Measurements from ENCODE around the gene SAMD14. TPM values are rescaled to one million over a fixed set of nuclear protein-coding genes. Genes with fewer than 3 reads are reported as not detected.

Gene SAMD14
- total RNA-seq, 6 experiments from 2014 or later: 0.50 to 3.8 (median 0.77) TPM; not detected in 1

DNA sequence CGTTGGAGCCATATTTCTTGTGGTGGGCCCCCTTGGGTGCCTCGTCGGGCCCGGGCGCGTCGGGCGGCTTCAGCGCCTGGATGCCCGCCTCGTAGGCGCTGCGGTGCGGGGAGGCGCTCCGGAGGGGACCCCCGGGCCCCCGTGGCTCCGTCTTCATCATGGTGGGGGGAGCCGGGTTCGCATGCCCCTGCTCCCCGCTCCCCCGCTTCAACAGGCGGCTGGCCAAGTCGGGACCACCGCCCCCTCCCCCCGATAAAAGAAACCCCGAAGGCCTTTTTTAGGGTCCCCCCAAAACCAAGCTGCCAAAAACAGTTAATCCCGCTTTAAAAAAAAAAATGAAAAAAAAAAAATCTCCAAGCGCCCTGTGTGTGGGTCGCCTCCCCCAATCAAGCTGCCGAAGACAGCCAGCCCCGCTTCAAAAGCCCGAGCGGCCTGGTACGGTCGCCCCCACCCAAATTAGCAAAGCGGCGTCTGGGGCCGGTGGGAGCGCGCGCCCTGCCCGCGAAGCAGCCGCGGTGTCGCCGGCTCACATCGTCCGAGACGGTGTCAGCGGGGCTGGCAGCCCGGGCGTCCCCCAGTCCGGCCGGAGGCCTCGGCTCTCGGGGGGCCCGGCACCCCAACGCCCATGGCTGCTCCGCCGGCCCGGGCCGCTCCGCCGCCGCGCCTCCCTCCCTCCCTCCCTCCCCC is 20.5 kb upstream of the SAMD14 start, which contains the start of gene PPP1R9B:
PPP1R9B (minus strand) TSS at position 324 of the 687 bp plus-strand sequence; CDS start at position 160, 164 bp downstream.
- no peaks in the 10 kb centered on the region for H3K27me3 ChIP-seq
- intact Hi-C loops (cut with DNase I): no loop called here
- no peak for ATAC-seq
- peak; percentile 32 for TF ChIP-seq POLR2A (IDR thresholded peaks at IDR 0.05)
- TF ChIP-seq, protein P1, sequence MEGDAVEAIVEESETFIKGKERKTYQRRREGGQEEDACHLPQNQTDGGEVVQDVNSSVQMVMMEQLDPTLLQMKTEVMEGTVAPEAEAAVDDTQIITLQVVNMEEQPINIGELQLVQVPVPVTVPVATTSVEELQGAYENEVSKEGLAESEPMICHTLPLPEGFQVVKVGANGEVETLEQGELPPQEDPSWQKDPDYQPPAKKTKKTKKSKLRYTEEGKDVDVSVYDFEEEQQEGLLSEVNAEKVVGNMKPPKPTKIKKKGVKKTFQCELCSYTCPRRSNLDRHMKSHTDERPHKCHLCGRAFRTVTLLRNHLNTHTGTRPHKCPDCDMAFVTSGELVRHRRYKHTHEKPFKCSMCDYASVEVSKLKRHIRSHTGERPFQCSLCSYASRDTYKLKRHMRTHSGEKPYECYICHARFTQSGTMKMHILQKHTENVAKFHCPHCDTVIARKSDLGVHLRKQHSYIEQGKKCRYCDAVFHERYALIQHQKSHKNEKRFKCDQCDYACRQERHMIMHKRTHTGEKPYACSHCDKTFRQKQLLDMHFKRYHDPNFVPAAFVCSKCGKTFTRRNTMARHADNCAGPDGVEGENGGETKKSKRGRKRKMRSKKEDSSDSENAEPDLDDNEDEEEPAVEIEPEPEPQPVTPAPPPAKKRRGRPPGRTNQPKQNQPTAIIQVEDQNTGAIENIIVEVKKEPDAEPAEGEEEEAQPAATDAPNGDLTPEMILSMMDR (IDR thresholded peaks at IDR 0.05): no peak
- H3K36me3 ChIP-seq: no peaks in the 10 kb centered on the region
- DNase-seq: peak in 1 of 3 donors; percentile 58
- no peaks in the 10 kb centered on the region for H3K9me3 ChIP-seq
- 0% methylated on average over 2 of the region's 69 CpGs for WGBS (ENCODE audit: insufficient coverage, low coverage, low lambda C conversion rate, missing lambda C conversion rate)
- peaks cover 0 to 44% (median 16%) of the 10 kb centered on the region in 4 donors for H3K4me1 ChIP-seq
- peak within 1 kb of the TSS; percentile 72 to 89 (median 87) for H3K27ac ChIP-seq
- H3K4me3 ChIP-seq: peak within 1 kb of the TSS; percentile 72 to 82 (median 74)

DNA sequence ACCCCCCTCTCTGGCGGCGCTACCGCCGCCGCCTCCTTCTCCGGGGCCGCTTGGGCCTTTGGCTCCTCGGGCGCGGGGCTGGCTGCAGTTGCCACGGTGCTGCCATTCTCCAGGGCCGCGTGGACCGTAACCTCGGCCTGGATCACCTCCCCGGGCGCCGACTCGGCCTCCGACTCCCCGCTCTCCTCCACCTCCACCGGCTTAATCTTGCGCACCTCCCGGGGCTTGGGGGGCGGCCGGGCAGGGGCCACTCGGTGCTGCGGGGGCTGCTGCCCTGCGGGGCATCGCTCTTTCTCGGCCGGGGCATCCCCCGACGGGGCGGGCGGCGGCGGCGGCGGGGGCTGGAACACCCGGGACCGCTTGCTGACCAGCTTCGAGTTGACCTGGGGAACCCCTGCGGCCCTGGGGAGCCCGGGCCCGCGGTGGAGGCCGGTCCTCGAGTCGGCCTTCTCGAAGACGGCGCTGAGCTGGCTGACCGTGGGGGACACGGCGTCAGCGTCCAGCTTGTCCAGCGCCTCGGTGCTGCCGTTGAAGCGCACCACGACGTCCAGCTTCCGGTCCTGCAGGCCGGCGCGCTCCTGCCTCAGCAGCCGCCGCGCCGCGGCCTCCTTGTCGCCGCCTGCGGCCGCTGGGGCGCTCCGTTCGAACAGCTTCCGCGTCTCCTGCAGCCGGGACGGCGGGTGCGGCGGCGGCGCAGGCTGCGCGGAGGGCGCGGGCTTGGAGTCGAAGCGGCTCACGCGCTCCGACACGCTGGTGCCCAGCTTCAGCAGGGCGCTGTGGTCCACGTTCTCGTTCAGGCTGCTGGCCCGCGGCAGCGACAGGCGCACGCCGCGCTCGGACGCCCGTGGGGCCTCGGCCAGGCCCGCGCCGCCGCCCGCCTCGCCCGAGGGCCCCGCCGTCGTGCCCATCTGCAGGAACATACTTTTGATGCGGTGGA is 19.7 kb upstream of the SAMD14 start:
- peak; percentile 71 to 83 (median 73) for DNase-seq
- peak overlapping the region; percentile 72 to 89 (median 87) for H3K27ac ChIP-seq
- peak; percentile 21 for TF ChIP-seq POLR2A (IDR thresholded peaks at IDR 0.05)
- TF ChIP-seq, protein P1 (IDR thresholded peaks at IDR 0.05): peak in 1 of 4 donors; percentile 19
- intact Hi-C loops (cut with DNase I): no loop called here
- H3K4me3 ChIP-seq: peak overlapping the region; percentile 72 to 82 (median 74)
- H3K27me3 ChIP-seq: no peaks in the 10 kb centered on the region
- H3K9me3 ChIP-seq: no peaks in the 10 kb centered on the region
- peaks cover 0 to 52% (median 19%) of the 10 kb centered on the region in 4 donors for H3K4me1 ChIP-seq
- ATAC-seq: peak; percentile 2 to 21 (median 8)
- no peaks in the 10 kb centered on the region for H3K36me3 ChIP-seq
- WGBS (ENCODE audit: insufficient coverage, low coverage, low lambda C conversion rate, missing lambda C conversion rate): 15% methylated on average over 11 of the region's 123 CpGs

DNA sequence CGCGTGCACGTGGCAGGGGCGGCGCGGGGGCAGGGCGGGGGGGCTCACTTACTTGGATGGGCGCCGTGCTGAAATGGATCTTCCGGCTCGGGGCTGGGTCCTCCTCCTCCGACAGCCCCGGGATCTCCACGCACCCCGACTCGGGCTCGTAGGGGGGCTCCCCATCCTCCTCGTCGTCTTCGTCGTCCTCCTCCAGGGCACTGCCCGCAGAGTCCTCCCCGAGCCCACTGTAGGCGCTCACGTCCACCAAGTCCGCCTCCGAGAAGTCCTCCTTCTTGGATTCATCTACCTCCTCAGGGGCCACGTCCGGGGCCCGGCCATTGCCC is 19.1 kb upstream of the SAMD14 start:
- Histone ChIP-seq H3K9me3 (no peaks in the 10 kb centered on the region), H3K36me3 (no peaks in the 10 kb centered on the region), H3K27ac (peak overlapping the region; percentile 72 to 89 (median 87)), H3K27me3 (no peaks in the 10 kb centered on the region), H3K4me1 (peaks cover 0 to 53% (median 22%) of the 10 kb centered on the region in 4 donors), H3K4me3 (peak overlapping the region; percentile 72 to 82 (median 74))
- no peak for ATAC-seq
- intact Hi-C loops (cut with DNase I): no loop called here
- TF ChIP-seq, protein P1 (IDR thresholded peaks at IDR 0.05): no peak
- TF ChIP-seq POLR2A (IDR thresholded peaks at IDR 0.05): no peak
- no peak for DNase-seq
- 43% methylated on average over 10 of the region's 30 CpGs for WGBS (ENCODE audit: insufficient coverage, low coverage, low lambda C conversion rate, missing lambda C conversion rate)

DNA sequence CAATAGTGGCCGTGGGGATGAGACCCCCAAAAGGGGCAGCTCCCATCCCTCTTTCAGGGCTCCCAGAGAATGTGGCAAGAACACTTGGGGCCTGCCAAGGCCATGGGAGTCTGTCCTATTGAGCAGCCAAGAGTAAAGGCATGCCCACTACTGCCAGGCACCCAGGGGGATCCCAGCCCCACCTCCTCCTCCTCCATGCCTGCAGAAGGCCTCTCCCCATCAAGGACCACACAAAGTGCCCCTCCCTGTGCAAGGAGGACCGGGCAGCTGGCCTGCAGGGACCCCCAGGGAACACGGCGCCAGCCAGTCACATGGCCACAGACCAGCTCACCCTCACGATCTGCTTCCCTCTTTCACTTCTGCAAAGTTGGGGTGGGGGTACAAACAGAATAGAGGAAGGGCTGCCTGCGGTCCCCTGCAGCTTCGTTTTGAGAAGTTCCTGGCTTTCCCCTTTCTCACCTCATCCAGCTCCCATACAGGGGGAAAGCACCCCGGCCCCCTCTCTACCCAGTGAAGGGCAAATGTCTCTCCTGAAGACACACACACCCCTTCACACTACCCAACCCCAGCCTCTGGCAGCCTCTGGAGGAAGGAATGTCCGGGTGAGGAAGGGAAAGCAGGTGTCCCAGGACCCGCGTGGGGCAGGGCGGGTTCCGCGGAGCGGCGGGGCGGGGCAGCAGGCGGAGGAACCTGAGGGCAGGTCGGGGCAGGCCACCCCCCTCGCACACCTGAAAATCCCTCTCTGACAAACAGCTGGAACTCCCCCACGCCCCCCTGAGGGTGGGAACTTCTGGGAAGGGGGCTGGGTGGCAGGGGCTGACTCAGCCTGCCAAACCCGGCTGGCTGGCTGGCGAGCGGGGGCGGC is 18.5 kb upstream of the SAMD14 start:
- intact Hi-C loops (cut with DNase I): no loop called here
- Histone ChIP-seq H3K9me3 (no peaks in the 10 kb centered on the region), H3K27ac (peak overlapping the region; percentile 72 to 89 (median 87)), H3K36me3 (peaks cover 0 to 3% (median 0%) of the 10 kb centered on the region in 4 donors), H3K4me3 (peak overlapping the region; percentile 72 to 82 (median 74)), H3K27me3 (no peaks in the 10 kb centered on the region), H3K4me1 (peaks cover 0 to 57% (median 22%) of the 10 kb centered on the region in 4 donors)
- TF ChIP-seq, protein P1 (IDR thresholded peaks at IDR 0.05): peak in 1 of 4 donors; percentile 14
- TF ChIP-seq POLR2A (IDR thresholded peaks at IDR 0.05): no peak
- 0% methylated on average over 6 of the region's 25 CpGs for WGBS (ENCODE audit: insufficient coverage, low coverage, low lambda C conversion rate, missing lambda C conversion rate)
- peak; percentile 77 to 86 (median 85) for DNase-seq
- peak in 3 of 4 donors; percentile 6 to 14 (median 7) for ATAC-seq

All from right lobe of liver (tissue), 6 donors.